BJ (cell line): ENCODE results near the gene SRF. TPM values are rescaled to one million over a fixed set of nuclear protein-coding genes. Genes with fewer than 3 reads are reported as not detected.
A peak's percentile ranks its signal among the peaks of the same experiment; 100 is the strongest.

Experiments
- CTCF ChIA-PET: fragments of 350-600 bp; formaldehyde crosslinking; extraction: SDS; loops from one replicate; lab custom pipeline; 2021; ENCODE audit warnings: antibody characterized with exemption, inconsistent platforms; lab: Yijun Ruan, JAX
- POLR2A ChIA-PET: fragments of 300-600 bp; sonication (Branson Sonifier 250); formaldehyde crosslinking; extraction: SDS; loops from one replicate; lab custom pipeline; 2021; ENCODE audit warnings: antibody characterized with exemption; lab: Charles Lee
- DNase-seq: peaks from one replicate; pipeline ENCODE4 v3.0.0-alpha.2; 2011; ENCODE audit warnings: low read depth
- H3K27me3 ChIP-seq: 2 replicates; pipeline ENCODE4 v1.6.0; 2011; ENCODE audit warnings: low read length; ENCODE audit not compliant: control insufficient read depth, insufficient read depth
- H3K36me3 ChIP-seq: 2 replicates; pipeline ENCODE4 v1.5.1; 2011; ENCODE audit warnings: low read length; ENCODE audit not compliant: control insufficient read depth, insufficient read depth
- H3K4me3 ChIP-seq: 2 replicates; pipeline ENCODE4 v1.5.1; 2011; ENCODE audit warnings: low read depth, mild to moderate bottlenecking, control low read depth, low read length
- polyA plus RNA-seq: library from polyadenylated mRNA; depleted of rRNA; stranded (reverse); fragments of >200 nt; gene quantifications from 2 replicates; pipeline ENCODE4 v1.2.3, GENCODE V29; 2011
- TF ChIP-seq, protein P1 (sequence below): IDR thresholded peaks from 2 replicates; pipeline ENCODE4 v1.5.1; 2011; ENCODE audit warnings: low read depth, mild to moderate bottlenecking, control low read depth, inconsistent platforms, low read length, moderate library complexity; ENCODE audit not compliant: insufficient read depth

The SRF gene
- polyA plus RNA-seq, 1 experiment: 50.5 TPM

DNA sequence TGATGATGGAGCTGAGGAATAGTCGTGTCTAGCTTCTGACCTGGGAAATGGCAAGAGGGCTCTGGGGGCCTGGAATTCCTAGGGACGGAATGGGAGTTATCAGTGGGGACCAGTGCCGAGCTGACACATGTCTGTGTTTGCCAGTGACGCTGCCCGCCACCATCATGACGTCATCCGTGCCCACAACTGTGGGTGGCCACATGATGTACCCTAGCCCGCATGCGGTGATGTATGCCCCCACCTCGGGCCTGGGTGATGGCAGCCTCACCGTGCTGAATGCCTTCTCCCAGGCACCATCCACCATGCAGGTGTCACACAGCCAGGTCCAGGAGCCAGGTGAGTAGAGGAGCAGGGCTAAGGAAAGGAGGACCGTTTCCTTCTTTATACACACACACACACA is 7.1 kb downstream of the SRF start:
- ChIA-PET POLR2A (no interaction called here), CTCF (no interaction called here)
- H3K4me3 ChIP-seq: no peak overlapping the region
- H3K36me3 ChIP-seq: peaks cover 34% of the 10 kb centered on the region
- TF ChIP-seq, protein P1, sequence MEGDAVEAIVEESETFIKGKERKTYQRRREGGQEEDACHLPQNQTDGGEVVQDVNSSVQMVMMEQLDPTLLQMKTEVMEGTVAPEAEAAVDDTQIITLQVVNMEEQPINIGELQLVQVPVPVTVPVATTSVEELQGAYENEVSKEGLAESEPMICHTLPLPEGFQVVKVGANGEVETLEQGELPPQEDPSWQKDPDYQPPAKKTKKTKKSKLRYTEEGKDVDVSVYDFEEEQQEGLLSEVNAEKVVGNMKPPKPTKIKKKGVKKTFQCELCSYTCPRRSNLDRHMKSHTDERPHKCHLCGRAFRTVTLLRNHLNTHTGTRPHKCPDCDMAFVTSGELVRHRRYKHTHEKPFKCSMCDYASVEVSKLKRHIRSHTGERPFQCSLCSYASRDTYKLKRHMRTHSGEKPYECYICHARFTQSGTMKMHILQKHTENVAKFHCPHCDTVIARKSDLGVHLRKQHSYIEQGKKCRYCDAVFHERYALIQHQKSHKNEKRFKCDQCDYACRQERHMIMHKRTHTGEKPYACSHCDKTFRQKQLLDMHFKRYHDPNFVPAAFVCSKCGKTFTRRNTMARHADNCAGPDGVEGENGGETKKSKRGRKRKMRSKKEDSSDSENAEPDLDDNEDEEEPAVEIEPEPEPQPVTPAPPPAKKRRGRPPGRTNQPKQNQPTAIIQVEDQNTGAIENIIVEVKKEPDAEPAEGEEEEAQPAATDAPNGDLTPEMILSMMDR: no peak
- H3K27me3 ChIP-seq: no peaks in the 10 kb centered on the region
- no peak for DNase-seq

DNA sequence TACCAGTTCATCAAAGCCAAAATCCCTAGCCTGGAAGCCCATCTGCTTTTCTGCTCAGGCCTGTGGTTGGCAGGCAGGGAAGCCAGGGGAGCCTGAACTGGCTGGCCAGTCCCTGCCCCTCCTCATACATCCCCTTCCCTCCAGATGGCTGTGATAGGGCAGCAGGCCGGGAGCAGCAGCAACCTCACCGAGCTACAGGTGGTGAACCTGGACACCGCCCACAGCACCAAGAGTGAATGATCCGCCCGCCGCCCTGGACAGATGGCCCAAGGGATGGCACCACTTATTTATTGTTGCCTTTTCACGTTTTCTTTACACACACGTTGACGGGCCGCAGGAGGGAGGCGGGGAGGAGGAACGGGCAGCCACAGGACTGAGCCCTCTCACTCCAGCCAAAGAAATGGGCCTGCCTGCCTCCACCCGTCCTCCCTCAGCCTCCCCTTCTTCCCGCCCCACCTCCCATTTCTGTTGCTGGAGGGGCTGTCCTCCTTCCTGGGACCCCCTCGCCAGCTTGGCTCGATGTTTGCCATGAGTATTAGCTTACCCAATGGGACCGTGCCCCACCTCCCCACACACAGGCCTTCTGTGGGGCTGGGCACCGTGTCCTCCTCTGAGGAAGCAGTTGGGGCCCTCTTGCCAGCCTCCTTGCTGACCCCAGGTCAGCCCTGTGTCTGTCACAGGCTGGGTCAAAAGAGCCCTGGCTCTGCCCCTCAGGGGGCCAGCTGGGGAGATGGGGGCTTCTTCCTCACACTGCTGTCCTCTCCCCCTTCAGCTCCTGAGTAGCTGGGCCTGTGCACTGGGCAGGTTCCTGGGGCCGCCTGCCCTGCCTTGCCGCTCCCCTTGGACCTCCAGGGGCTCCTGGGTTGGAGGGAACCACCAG is 8.1 kb downstream of the SRF start:
- CTCF ChIA-PET: interaction anchor here (2.6 kb wide), 1 partner anchor 50 kb away, joined by 9 read pairs; the partner anchor contains the start of gene DNPH1

DNA sequence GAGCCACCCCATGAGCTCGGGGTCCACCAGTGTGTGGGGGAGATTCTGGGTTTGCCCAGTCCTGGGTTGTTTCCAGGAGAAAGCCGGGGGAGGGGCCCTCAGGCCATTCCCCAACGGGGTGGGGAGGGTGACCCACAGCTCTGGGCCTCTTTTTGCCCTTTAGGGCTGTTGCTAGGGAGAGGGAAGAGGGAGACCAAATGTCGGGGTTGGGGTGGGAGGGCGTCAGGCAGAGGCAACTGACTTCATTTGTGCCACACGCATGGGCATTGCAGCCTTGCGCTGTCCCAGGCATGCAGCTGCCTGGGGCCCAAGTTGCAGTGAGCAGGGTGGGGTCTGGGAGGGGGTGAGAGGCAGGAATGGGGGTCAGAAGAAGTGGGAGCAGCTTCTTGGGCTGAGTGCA is 9.0 kb downstream of the SRF start:
- Histone ChIP-seq H3K4me3 (no peak overlapping the region), H3K27me3 (no peaks in the 10 kb centered on the region), H3K36me3 (peaks cover 34% of the 10 kb centered on the region)
- ChIA-PET POLR2A (no interaction called here), CTCF (interaction anchor here (2.6 kb wide), 1 partner anchor 49 kb away, joined by 9 read pairs; the partner anchor contains the start of gene DNPH1)
- TF ChIP-seq, protein P1: no peak
- DNase-seq: no peak

More for the DNA sequence above, 8.1 kb downstream of the SRF start:
- Histone ChIP-seq H3K36me3 (peaks cover 34% of the 10 kb centered on the region), H3K27me3 (no peaks in the 10 kb centered on the region), H3K4me3 (no peak overlapping the region)
- no peak for DNase-seq
- POLR2A ChIA-PET: no interaction called here
- TF ChIP-seq, protein P1: no peak

DNA sequence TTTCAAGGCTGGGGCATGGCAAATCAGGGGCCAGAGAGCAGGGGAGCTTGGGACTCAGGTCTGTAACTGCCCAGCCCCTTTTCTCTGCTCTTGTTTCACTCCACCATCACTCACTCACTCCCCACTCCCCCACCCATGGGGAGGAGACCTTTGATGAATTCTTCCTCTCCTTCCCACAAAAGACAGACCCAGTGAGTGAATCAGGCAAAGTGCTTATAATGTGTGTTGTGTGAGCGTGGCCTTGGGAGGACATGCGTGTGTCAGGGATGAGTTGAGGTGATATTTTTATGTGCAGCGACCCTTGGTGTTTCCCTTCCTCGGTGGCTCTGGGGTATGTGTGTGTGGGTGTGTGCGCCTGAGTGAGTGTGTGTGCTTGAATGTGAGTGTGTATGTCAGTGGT is 9.9 kb downstream of the SRF start:
- DNase-seq: no peak
- ChIA-PET POLR2A (no interaction called here), CTCF (interaction anchor here (2.6 kb wide), 1 partner anchor 48 kb away, joined by 9 read pairs; the partner anchor contains the start of gene DNPH1)
- Histone ChIP-seq H3K36me3 (peaks cover 29% of the 10 kb centered on the region), H3K27me3 (no peaks in the 10 kb centered on the region), H3K4me3 (no peak overlapping the region)
- TF ChIP-seq, protein P1: no peak

DNA sequence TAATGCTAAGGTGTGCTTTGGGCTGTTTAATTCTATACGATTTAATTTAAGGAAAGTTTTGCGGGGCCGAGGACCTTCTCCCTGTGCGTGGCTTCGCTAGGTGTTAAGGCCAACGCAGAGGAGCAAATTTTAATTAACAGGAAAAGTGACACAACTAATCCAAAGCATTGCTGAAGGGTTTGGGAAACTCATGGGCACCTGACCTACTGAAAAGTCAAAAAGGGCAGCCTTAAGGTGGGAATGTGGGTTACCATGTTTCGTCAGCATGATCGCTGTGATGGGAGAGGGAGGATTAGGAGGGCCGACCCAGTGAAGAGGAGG is 10.5 kb downstream of the SRF start:
- Histone ChIP-seq H3K36me3 (peaks cover 25% of the 10 kb centered on the region), H3K4me3 (peak overlapping the region; percentile 77)
- POLR2A ChIA-PET: no interaction called here

More for the DNA sequence above, 10.5 kb downstream of the SRF start:
- TF ChIP-seq, protein P1: no peak
- CTCF ChIA-PET: interaction anchor here (1.1 to 2.6 kb wide), 2 partner anchors 8 to 48 kb away, joined by 3 to 9 read pairs; partner anchors contain the start of gene DNPH1
- H3K27me3 ChIP-seq: no peaks in the 10 kb centered on the region
- DNase-seq: no peak
